Measurements from ENCODE around the gene ANKRD33. TPM values are rescaled to one million over a fixed set of nuclear protein-coding genes. Genes with fewer than 3 reads are reported as not detected.

ANKRD33 gene
- total RNA-seq, 3 donors from 2014 or later (not counting 1 experiment from before 2014, with no cell fraction given) = not detected

DNA sequence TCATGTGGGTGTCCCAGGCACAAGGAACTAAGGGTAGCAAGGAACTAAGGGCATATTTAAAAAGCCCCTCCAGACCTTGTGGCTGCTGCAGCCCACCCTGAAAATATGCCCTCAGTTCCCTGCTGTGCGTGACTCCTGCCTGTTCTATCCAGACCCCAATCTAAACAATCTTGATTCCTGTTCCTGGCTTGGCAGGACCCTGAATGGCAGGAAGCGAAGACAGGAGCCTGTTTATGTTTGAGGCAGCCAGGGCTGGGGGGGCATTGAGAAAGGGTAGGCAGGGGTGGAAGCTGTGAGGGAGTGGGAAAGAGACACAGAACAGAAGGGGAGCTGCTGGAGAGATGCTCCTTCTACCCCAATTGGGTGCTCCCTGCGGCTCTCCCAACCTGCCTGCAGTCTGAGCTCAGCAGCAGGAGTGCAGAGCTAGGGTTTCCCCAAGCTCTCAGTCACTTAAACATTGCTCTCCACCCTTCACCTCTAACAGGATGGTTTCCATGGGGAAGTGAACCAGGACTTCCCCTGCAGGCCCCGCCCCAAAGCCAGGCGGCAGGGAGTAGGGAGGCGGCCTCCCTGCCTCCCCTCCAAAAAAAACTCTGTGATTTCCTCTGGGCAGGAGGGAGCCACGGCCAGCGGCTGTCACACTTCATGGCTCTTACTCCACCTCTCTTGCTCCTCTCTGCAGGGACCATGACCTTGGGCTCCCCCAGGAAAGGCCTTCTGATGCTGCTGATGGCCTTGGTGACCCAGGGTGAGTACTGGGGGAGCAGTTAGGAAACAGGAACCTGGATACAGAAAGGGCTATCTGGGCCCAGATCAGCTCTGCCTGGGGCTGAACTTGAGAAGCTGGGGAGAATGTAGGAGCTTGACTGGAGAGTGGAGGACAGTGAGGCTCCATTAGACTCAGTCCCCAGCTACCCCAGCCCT, 24.1 kb downstream of the ANKRD33 start:
- no peaks in the 10 kb centered on the region for H3K4me1 Mint-ChIP-seq

DNA sequence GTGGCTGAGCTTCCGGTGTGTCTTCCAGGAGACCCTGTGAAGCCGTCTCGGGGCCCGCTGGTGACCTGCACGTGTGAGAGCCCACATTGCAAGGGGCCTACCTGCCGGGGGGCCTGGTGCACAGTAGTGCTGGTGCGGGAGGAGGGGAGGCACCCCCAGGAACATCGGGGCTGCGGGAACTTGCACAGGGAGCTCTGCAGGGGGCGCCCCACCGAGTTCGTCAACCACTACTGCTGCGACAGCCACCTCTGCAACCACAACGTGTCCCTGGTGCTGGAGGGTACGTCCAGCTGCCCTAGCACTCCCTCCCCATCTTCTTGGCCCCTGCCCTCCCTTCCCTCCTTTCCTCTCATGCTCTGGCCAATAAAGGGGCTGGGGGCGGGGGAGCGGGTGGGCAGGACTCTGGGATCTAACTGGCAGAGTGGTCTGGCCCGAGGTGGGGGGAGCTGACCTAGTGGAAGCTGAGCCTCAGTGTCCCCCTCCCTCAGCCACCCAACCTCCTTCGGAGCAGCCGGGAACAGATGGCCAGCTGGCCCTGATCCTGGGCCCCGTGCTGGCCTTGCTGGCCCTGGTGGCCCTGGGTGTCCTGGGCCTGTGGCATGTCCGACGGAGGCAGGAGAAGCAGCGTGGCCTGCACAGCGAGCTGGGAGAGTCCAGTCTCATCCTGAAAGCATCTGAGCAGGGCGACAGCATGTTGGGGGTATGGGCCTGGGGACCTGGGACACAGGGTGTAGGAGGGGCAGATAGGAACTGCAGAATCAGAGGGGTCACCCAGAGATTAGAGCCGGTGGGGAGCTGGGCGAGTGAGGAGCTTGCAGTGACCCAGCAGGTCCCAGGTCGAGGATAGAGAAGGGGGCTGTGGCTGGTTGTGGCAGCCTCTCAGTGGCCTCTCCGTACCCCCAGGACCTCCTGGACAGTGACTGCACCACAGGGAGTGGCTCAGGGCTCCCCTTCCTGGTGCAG, 25.4 kb downstream of the ANKRD33 start:
- WGBS (ENCODE audit: insufficient coverage) = 90% methylated on average over 30 of the region's 30 CpGs
- intact Hi-C loops (cut with micrococcal nuclease) = no loop called here
- Histone ChIP-seq H3K4me3 (ENCODE audit: low read length) (no peak overlapping the region), H3K27ac (ENCODE audit: low read length) (no peak overlapping the region), H3K4me1 (ENCODE audit: control insufficient read depth, insufficient read depth, low read length) (peaks cover 9% of the 10 kb centered on the region), H3K27me3 (ENCODE audit: control insufficient read depth, insufficient read depth, low read length) (peaks cover under 1% of the 10 kb centered on the region), H3K9me3 (ENCODE audit: control insufficient read depth, insufficient read depth, low read length) (no peaks in the 10 kb centered on the region), H3K36me3 (ENCODE audit: control insufficient read depth, insufficient read depth, low read length) (no peaks in the 10 kb centered on the region)
- Mint-ChIP-seq H3K4me1 (no peaks in the 10 kb centered on the region), H3K36me3 (no peaks in the 10 kb centered on the region), H3K4me3 (no peak overlapping the region), H3K9me3 (no peaks in the 10 kb centered on the region), H3K27ac (no peak overlapping the region), H3K27me3 (ENCODE audit: low read depth in 2 of 2) (peaks cover 6 to 17% of the 10 kb centered on the region in 2 donors)
- ATAC-seq (no peak), DNase-seq (no peak)
- TF ChIP-seq, protein P1, sequence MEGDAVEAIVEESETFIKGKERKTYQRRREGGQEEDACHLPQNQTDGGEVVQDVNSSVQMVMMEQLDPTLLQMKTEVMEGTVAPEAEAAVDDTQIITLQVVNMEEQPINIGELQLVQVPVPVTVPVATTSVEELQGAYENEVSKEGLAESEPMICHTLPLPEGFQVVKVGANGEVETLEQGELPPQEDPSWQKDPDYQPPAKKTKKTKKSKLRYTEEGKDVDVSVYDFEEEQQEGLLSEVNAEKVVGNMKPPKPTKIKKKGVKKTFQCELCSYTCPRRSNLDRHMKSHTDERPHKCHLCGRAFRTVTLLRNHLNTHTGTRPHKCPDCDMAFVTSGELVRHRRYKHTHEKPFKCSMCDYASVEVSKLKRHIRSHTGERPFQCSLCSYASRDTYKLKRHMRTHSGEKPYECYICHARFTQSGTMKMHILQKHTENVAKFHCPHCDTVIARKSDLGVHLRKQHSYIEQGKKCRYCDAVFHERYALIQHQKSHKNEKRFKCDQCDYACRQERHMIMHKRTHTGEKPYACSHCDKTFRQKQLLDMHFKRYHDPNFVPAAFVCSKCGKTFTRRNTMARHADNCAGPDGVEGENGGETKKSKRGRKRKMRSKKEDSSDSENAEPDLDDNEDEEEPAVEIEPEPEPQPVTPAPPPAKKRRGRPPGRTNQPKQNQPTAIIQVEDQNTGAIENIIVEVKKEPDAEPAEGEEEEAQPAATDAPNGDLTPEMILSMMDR (IDR thresholded peaks at IDR 0.05) = no peak

More for the DNA sequence above, 24.1 kb downstream of the ANKRD33 start:
- Mint-ChIP-seq H3K36me3 (no peaks in the 10 kb centered on the region), H3K27ac (no peak overlapping the region), H3K27me3 (ENCODE audit: low read depth in 2 of 2) (peaks cover 13 to 24% of the 10 kb centered on the region in 2 donors), H3K4me3 (no peak overlapping the region), H3K9me3 (no peaks in the 10 kb centered on the region)
- ATAC-seq = no peak
- TF ChIP-seq, protein P1 (IDR thresholded peaks at IDR 0.05) = no peak
- Histone ChIP-seq H3K36me3 (ENCODE audit: control insufficient read depth, insufficient read depth, low read length) (no peaks in the 10 kb centered on the region), H3K4me3 (ENCODE audit: low read length) (no peak overlapping the region), H3K27me3 (ENCODE audit: control insufficient read depth, insufficient read depth, low read length) (peaks cover 8% of the 10 kb centered on the region), H3K4me1 (ENCODE audit: control insufficient read depth, insufficient read depth, low read length) (peaks cover 9% of the 10 kb centered on the region), H3K9me3 (ENCODE audit: control insufficient read depth, insufficient read depth, low read length) (no peaks in the 10 kb centered on the region), H3K27ac (ENCODE audit: low read length) (no peak overlapping the region)
- no peak for DNase-seq
- intact Hi-C loops (cut with micrococcal nuclease) = no loop called here
- 69% methylated on average over 8 of the region's 8 CpGs for WGBS (ENCODE audit: insufficient coverage)

DNA sequence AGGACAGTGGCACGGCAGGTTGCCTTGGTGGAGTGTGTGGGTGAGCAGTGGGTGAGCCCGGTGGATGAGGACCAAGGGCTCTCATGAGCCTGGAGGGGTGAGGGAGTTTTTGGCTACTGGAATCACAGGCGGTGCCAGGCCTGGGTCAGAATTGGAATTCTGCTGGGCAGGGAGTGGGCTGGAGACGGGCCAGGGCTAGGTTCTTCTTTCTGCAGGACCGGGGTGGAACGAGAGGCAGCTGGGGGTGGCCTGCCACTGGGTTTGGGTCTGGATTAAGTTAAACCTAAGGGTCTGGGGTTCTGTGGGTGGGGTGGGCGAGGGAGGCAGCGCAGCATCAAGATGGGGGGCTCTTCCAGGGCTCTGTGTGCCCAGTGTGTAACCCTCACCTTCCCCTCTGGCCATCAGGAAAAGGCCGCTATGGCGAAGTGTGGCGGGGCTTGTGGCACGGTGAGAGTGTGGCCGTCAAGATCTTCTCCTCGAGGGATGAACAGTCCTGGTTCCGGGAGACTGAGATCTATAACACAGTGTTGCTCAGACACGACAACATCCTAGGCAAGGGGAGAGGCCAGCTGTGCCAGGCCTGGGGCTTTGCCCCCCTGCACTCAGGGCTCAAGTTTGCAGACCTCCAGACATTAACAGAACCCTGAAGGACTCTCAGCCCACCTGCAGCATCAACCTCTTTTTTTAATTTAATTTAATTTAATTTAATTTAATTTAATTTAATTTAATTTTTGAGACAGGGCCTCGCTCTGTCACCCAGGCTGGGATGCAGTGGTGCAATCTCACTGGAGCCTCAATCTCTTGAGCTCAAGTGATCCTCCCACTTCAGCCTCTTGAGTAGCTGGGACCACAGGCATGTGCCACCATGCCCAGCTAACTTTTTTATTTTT, 26.4 kb downstream of the ANKRD33 start:
- WGBS (ENCODE audit: insufficient coverage) = 90% methylated on average over 17 of the region's 17 CpGs
- DNase-seq (no peak), ATAC-seq (no peak)
- no peaks in the 10 kb centered on the region for H3K36me3 Mint-ChIP-seq
- H3K27me3 Mint-ChIP-seq (ENCODE audit: low read depth in 2 of 2) = peaks cover 0 to 11% of the 10 kb centered on the region in 2 donors
- Histone ChIP-seq H3K27me3 (ENCODE audit: control insufficient read depth, insufficient read depth, low read length) (no peaks in the 10 kb centered on the region), H3K27ac (ENCODE audit: low read length) (no peak overlapping the region), H3K4me3 (ENCODE audit: low read length) (no peak overlapping the region), H3K36me3 (ENCODE audit: control insufficient read depth, insufficient read depth, low read length) (no peaks in the 10 kb centered on the region), H3K9me3 (ENCODE audit: control insufficient read depth, insufficient read depth, low read length) (no peaks in the 10 kb centered on the region), H3K4me1 (ENCODE audit: control insufficient read depth, insufficient read depth, low read length) (peaks cover 9% of the 10 kb centered on the region)
- TF ChIP-seq, protein P1 (IDR thresholded peaks at IDR 0.05) = no peak
- H3K4me1 Mint-ChIP-seq = no peaks in the 10 kb centered on the region
- no peak overlapping the region for H3K27ac Mint-ChIP-seq
- H3K4me3 Mint-ChIP-seq = no peak overlapping the region
- no peaks in the 10 kb centered on the region for H3K9me3 Mint-ChIP-seq
- intact Hi-C loops (cut with micrococcal nuclease) = no loop called here

Measured in natural killer cell (primary cell).